Measurements from ENCODE around the gene HYCC2.

- TF ChIP-seq EZH2 (IDR thresholded peaks at IDR 0.05; ENCODE audit: borderline replicate concordance, insufficient read depth, low read depth, low read length, poor library complexity, severe bottlenecking) (no peak), CTCF (IDR thresholded peaks at IDR 0.05) (no peak)
Observed at GRCh38 chr2:201049455-201049854, 22.0 kb downstream of the HYCC2 start.

Data from B cell (primary cell).